GM19468 (cell line): Measurements from ENCODE around the gene IGSF6.
"Not testable (repeated sequence)": the region's sequence is repeated elsewhere in the genome, so short reads cannot be mapped to it uniquely, and the experiment has no call there.

Experiments
- ATAC-seq: cut with Tn5 transposase; IDR thresholded peaks from one replicate; pipeline ENCODE4 v1.9.1; 2021; ENCODE audit warnings: mild to moderate bottlenecking, moderate library complexity, moderate number of reproducible peaks; ENCODE audit not compliant: unreplicated experiment; ENCODE audit errors: extremely low read depth

Gene IGSF6

GRCh38 chr16:21654881-21655280 is 2.5 kb upstream of the IGSF6 start:
- no peak for ATAC-seq

- no peak for ATAC-seq
Observed at GRCh38 chr16:21654466-21654865, 2.1 kb upstream of the IGSF6 start.

GRCh38 chr16:21653571-21653970 is 1.2 kb upstream of the IGSF6 start:
- no peak for ATAC-seq

- ATAC-seq: no peak
Observed at GRCh38 chr16:21651515-21651914, 893 bp downstream of the IGSF6 start.

- no peak for ATAC-seq
Observed at GRCh38 chr16:21650521-21650920, 1.9 kb downstream of the IGSF6 start.

- ATAC-seq: not testable (repeated sequence)
Observed at GRCh38 chr16:21649826-21650406, 2.5 kb downstream of the IGSF6 start.

- no peak for ATAC-seq
Observed at GRCh38 chr16:21647562-21648164, 4.7 kb downstream of the IGSF6 start.

GRCh38 chr16:21646721-21647561 is 5.5 kb downstream of the IGSF6 start:
- ATAC-seq: peak; percentile 87

GRCh38 chr16:21646091-21646490 is 6.3 kb downstream of the IGSF6 start:
- no peak for ATAC-seq

GRCh38 chr16:21645261-21645721 is 7.1 kb downstream of the IGSF6 start:
- no peak for ATAC-seq

GRCh38 chr16:21644674-21645073 is 7.7 kb downstream of the IGSF6 start:
- ATAC-seq: no peak

GRCh38 chr16:21643785-21644184 is 8.6 kb downstream of the IGSF6 start:
- no peak for ATAC-seq

GRCh38 chr16:21642861-21643260 is 9.5 kb downstream of the IGSF6 start:
- ATAC-seq: no peak

GRCh38 chr16:21641916-21642315 is 10.5 kb downstream of the IGSF6 start:
- no peak for ATAC-seq

- ATAC-seq: no peak
Observed at GRCh38 chr16:21639493-21639892, 12.9 kb downstream of the IGSF6 start.

- no peak for ATAC-seq
Observed at GRCh38 chr16:21638573-21638975, 13.8 kb downstream of the IGSF6 start.

- no peak for ATAC-seq
Observed at GRCh38 chr16:21637032-21637968, 15.1 kb downstream of the IGSF6 start.

- not testable (repeated sequence) for ATAC-seq
Observed at GRCh38 chr16:21635694-21636093, 16.7 kb downstream of the IGSF6 start.

- ATAC-seq: no peak
Observed at GRCh38 chr16:21634216-21634615, 18.2 kb downstream of the IGSF6 start.

- ATAC-seq: not testable (repeated sequence)
Observed at GRCh38 chr16:21631951-21632575, 20.3 kb downstream of the IGSF6 start.
